Liver (tissue), 3 donors: ENCODE measurements around the gene EXOC6.

Experiments
- ATF3 ChIP-seq: IDR thresholded peaks from 2 replicates; pipeline ENCODE4 v1.6.1; 2016; ENCODE audit warnings: antibody characterized with exemption
- CTCF ChIP-seq: fragments of 150-350 bp; IDR thresholded peaks from 2 replicates; pipeline ENCODE4 v1.5.1; 2017; ENCODE audit warnings: improper control_type of control experiment, low read depth, low read length; ENCODE audit not compliant: missing input control
- EGR1 ChIP-seq, 2 donors: IDR thresholded peaks; 2 replicates each; pipeline ENCODE4 v1.6.1; 2016 to 2018; ENCODE audit warnings: antibody characterized with exemption in 2 of 2, low read depth in 2 of 2
- FOXA1 ChIP-seq: IDR thresholded peaks from 2 replicates; pipeline ENCODE4 v1.6.1; 2016; ENCODE audit warnings: antibody characterized with exemption
- GABPA ChIP-seq, 2 donors: IDR thresholded peaks in 1 of 2; conservative IDR thresholded peaks in 1 of 2; 2 replicates each; pipeline ENCODE4 v1.6.1; 2016; ENCODE audit warnings: antibody characterized with exemption in 2 of 2, mild to moderate bottlenecking in 1 of 2, moderate library complexity in 1 of 2
- JUND ChIP-seq, 2 donors: IDR thresholded peaks; 2 replicates each; pipeline ENCODE4 v1.6.1; 2016; ENCODE audit warnings: antibody characterized with exemption in 2 of 2
- MAX ChIP-seq: IDR thresholded peaks from 2 replicates; pipeline ENCODE4 v1.6.1; 2016; ENCODE audit warnings: antibody characterized with exemption
- RAD21 ChIP-seq, 2 donors: IDR thresholded peaks; 2 replicates each; pipeline ENCODE4 v1.6.1; 2016; ENCODE audit warnings: antibody characterized with exemption in 2 of 2, mild to moderate bottlenecking in 2 of 2
- REST ChIP-seq: IDR thresholded peaks from 2 replicates; pipeline ENCODE4 v1.6.1; 2016; ENCODE audit warnings: antibody characterized with exemption, mild to moderate bottlenecking
- RXRA ChIP-seq, 2 donors: IDR thresholded peaks; 2 replicates each; pipeline ENCODE4 v1.6.1; 2017 to 2018; ENCODE audit warnings: antibody characterized with exemption in 2 of 2, mild to moderate bottlenecking in 1 of 2
- SP1 ChIP-seq: IDR thresholded peaks from 2 replicates; pipeline ENCODE4 v1.6.1; 2018; ENCODE audit warnings: antibody characterized with exemption, mild to moderate bottlenecking
- TAF1 ChIP-seq: conservative IDR thresholded peaks from 2 replicates; pipeline ENCODE4 v1.6.1; 2016; ENCODE audit warnings: antibody characterized with exemption, mild to moderate bottlenecking
- YY1 ChIP-seq: IDR thresholded peaks from 2 replicates; pipeline ENCODE4 v1.6.1; 2016; ENCODE audit warnings: antibody characterized with exemption, mild to moderate bottlenecking
- ZBTB33 ChIP-seq: IDR thresholded peaks from 2 replicates; pipeline ENCODE4 v1.6.1; 2016; ENCODE audit warnings: antibody characterized with exemption
- donor health status: healthy.
- donor health status: healthy.

- no peak for TF ChIP-seq CTCF
- TF ChIP-seq REST, result no peak
- TF ChIP-seq RAD21 (IDR thresholded peaks at IDR 0.05), result no peak
- no peak for TF ChIP-seq GABPA (IDR thresholded peaks at IDR 0.05 in 1 of 2, conservative IDR thresholded peaks at IDR 0.05 in 1 of 2)
- TF ChIP-seq RXRA (IDR thresholded peaks at IDR 0.05), result no peak
- TF ChIP-seq YY1, result no peak
- TF ChIP-seq JUND (IDR thresholded peaks at IDR 0.05), result no peak
- TF ChIP-seq ATF3, result no peak
- TF ChIP-seq EGR1 (IDR thresholded peaks at IDR 0.05; ENCODE audit: low read depth in 2 of 2), result no peak
- no peak for TF ChIP-seq MAX
- no peak for TF ChIP-seq ZBTB33
- TF ChIP-seq SP1, result no peak
- no peak for TF ChIP-seq FOXA1
- no peak for TF ChIP-seq TAF1
These were observed 225.3 kb downstream of the EXOC6 start, which contains the start of gene CYP26A1 for GRCh38 chr10:93073539-93074146.
